Raji (cell line): ENCODE measurements around the gene ECHDC3.

Experiments used
- POLR2A ChIP-seq: IDR thresholded peaks from 2 replicates; pipeline ENCODE4 v1.6.1; 2011; ENCODE audit warnings: low read depth, low read length, control low read depth; ENCODE audit not compliant: insufficient read depth

ECHDC3 gene

GRCh38 chr10:11789956-11790355, 47.8 kb downstream of the ECHDC3 start:
- TF ChIP-seq POLR2A: no peak

- no peak for TF ChIP-seq POLR2A
Observed at GRCh38 chr10:11793762-11794479, 51.7 kb downstream of the ECHDC3 start.

- TF ChIP-seq POLR2A: no peak
Observed at GRCh38 chr10:11794566-11794965, 52.4 kb downstream of the ECHDC3 start.

DNA sequence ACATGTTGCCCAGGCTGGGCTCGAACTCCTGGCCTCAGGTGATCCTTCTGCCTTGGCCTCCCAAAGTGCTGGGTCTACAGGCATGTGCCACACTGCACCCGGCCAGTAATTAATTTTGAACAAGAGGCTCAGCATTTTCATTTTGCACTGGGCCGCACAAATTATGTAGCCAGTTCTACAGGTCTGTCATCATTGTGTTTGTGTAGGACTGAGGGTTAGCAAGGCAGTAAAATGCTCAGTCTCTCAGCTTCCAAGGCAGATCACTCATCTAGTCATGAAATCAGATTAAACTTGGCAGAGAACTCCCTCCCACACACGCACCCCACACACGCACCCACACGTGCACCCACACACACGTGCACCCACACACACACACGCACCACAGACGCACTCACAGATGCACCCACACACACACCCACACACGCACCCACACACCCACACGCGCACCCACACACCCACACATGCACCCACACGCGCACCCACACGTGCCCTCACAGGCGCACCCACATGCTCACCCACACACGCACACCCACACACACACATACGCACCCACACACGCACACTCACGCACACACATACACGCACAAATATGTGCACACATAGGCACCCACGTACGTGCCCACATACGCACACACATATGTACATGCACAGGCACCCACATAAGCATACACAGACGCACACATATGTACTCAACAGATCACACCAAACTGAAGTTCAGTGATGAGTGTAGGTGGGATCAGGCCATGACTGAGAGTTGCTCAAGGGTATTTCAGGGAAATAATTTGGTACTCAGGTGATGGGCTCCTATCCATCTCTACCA, 53.1 kb downstream of the ECHDC3 start:
- TF ChIP-seq POLR2A: no peak

- TF ChIP-seq POLR2A: no peak
Observed at GRCh38 chr10:11796474-11796873, 54.3 kb downstream of the ECHDC3 start.

- TF ChIP-seq POLR2A: no peak
Observed at GRCh38 chr10:11797281-11797680, 55.1 kb downstream of the ECHDC3 start.

GRCh38 chr10:11797847-11798633, 55.9 kb downstream of the ECHDC3 start:
- TF ChIP-seq POLR2A: no peak

DNA sequence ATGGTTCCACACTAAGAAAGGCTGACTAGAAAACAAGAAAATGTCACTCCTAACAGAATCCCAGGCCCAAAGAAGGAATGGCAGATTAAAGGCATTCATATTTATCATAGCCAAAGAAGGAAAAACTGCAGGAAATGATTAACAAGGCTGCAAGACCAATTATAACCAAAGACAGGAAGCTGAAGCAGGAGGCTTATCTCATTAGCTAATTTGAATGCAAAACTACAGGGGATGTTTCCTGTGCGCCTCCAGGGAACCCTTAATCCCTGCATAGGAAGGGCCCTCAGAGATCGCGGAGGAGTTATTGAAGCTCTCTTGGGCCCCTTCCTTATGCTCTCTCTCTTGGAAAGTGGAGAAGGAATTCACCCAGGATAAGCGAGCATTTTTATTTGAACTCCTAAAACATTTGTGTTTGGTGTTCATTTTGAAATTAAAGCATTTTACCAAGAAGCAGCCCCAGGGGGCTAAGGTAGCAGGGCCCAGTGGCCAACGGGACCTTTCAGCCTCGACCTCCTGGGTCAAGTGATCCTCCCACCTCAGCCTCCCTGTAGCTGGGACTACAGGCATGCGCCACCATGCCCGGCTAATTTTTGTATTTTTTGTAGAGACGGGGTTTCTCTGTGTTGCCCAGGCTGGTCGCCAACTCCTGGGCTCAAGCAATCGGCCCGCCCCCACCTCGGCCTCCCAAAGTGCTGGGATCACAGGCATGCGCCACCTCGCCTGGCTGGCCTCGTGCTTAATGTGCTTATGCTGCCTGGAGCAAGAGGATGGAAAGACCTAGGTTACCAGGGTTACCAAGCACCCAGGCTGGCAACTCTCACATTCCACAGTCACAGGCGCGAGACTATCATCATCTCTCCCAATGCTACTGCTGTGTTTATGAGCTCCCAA, 56.9 kb downstream of the ECHDC3 start:
- no peak for TF ChIP-seq POLR2A

- TF ChIP-seq POLR2A: no peak
Observed at GRCh38 chr10:11799736-11800080, 57.5 kb downstream of the ECHDC3 start.

DNA sequence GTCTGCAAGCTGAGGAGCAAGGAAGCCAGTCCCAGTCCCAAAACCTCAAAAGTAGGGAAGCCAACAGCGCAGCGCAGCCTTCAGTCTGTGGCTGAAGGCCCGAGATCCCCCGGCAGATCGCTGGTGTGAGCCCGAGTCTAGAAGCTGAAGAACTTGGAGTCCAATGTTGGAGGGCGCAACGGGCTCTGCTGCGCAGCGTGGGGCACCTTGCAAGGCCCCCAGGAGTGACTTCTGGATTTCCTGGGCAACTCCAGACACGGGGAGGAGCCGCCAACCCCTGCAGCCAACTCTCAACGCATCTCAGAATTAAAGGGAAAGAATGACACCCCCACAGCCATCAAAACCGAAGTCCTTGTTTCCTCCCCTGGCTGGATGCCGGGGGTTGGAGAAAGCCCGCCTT, 62.2 kb downstream of the ECHDC3 start:
- TF ChIP-seq POLR2A: no peak

DNA sequence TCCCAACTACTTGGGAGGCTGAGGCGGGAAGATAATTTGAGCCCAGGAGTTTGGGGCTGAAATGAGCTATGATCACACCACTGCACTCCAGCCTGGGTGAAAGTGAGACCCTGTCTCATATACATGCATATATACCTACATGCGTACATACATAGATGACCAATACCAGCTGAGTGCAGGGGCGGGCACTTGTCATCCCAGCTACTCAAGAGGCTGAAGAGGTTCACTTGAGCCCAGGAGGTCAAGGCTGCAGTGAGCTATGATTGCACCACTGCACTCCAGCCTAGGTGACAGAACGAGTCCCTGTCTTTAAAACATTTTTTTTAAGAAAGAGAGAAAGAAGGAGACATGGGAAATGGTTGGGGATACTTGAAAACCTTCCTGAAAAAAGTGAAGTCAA, 63.6 kb downstream of the ECHDC3 start:
- no peak for TF ChIP-seq POLR2A

DNA sequence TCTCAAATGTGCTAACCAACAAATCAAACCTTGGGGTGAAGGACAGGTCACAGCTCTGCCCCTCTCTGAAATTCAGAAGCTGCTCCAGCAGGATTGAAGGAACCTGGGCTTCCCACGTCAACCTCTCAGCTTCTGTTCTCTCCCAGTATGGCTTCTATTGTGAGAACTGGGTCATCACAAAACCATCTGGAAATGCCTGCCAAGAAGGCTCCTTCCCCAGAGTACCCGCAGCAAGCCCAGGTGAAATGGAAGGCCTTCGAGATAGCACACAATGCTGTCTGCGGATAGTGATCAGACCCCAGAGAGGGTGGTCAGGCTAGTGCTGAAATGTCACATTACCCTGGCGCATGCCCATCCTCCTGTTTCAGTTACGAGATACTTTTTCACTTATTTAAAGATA, 64.5 kb downstream of the ECHDC3 start:
- TF ChIP-seq POLR2A: no peak

GRCh38 chr10:11808808-11809207, 66.6 kb downstream of the ECHDC3 start:
- TF ChIP-seq POLR2A: no peak

GRCh38 chr10:11810313-11810766, 68.2 kb downstream of the ECHDC3 start:
- no peak for TF ChIP-seq POLR2A

DNA sequence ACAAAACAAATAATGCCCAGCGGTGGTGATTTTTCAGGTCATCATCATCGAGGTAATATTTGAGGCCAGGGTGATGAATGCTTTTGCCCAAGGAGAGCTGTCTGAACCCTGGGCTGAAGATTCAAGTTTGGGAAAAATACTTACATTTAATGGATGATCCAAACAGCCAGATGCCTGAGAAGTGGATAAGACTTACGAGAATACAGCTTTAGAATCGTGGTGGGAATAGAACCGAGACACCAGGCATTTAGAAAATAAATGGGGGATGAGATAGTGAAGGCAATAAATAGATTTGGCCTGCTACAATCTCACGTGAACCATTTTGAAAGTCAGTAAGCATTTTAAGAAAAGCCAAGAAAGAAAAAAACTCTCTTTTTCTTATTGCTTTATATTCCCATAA, 68.8 kb downstream of the ECHDC3 start:
- TF ChIP-seq POLR2A: no peak
